ENCODE measurements around the gene ELP4.
"Not testable (repeated sequence)": the region's sequence is repeated elsewhere in the genome, so short reads cannot be mapped to it uniquely, and the experiment has no call there.

GRCh38 chr11:31579412-31579811 is 69.8 kb downstream of the ELP4 start:
- not testable (repeated sequence) for TF ChIP-seq CTCF (conservative IDR thresholded peaks at IDR 0.05 in 1 of 2, IDR thresholded peaks at IDR 0.05 in 1 of 2; ENCODE audit: extremely low read depth in 1 of 2, insufficient read depth in 1 of 2, low read depth in 1 of 2, low read length in 2 of 2); EZH2 (IDR thresholded peaks at IDR 0.05; ENCODE audit: borderline replicate concordance, low read length)

All from mammary epithelial cell (primary cell).